Stimulated activated naive B cell treated with anti-CD40 and anti-IgM and Interleukin-4, amounts not matched to agents 10 μg/mL and 1 μg/mL and 100 μg/mL, for 72 hours (primary cell): ENCODE results near the gene DPH2.

Source experiments
- ATAC-seq, 2 donors: fragments of 150-1000 bp; cut with Tn5 transposase; replicated peaks; 2 replicates each; pipeline ENCODE4 v1.10.0; 2021; ENCODE audit warnings: moderate library complexity in 1 of 2
- DNase-seq: peaks from one replicate; pipeline ENCODE4 v3.0.0; 2021
- H3K27ac Mint-ChIP-seq: one replicate; pipeline ENCODE4 v1.8.0; 2022; ENCODE audit warnings: mild to moderate bottlenecking, mixed read lengths
- H3K27me3 Mint-ChIP-seq, 2 donors: one replicate each; pipeline ENCODE4 v1.8.0; 2022; ENCODE audit warnings: mixed read lengths in 2 of 2
- H3K36me3 Mint-ChIP-seq, 2 donors: one replicate each; pipeline ENCODE4 v1.8.0; 2022; ENCODE audit warnings: mixed read lengths in 2 of 2, mild to moderate bottlenecking in 1 of 2
- H3K4me1 Mint-ChIP-seq, 2 donors: one replicate each; pipeline ENCODE4 v1.8.0; 2022; ENCODE audit warnings: mixed read lengths in 2 of 2, mild to moderate bottlenecking in 1 of 2
- H3K4me3 Mint-ChIP-seq, 2 donors: one replicate each; pipeline ENCODE4 v1.8.0; 2022; ENCODE audit warnings: mild to moderate bottlenecking in 2 of 2, mixed read lengths in 2 of 2, moderate library complexity in 1 of 2
- H3K9me3 Mint-ChIP-seq, 2 donors: one replicate each; pipeline ENCODE4 v1.8.0; 2022; ENCODE audit warnings: mixed read lengths in 2 of 2, mild to moderate bottlenecking in 1 of 2

DPH2 gene

GRCh38 chr1:43979261-43979527, 9.4 kb downstream of the DPH2 start:
- Mint-ChIP-seq H3K27ac (no peak overlapping the region), H3K9me3 (no peaks in the 10 kb centered on the region), H3K4me3 (no peak overlapping the region), H3K4me1 (peaks cover 45 to 57% of the 10 kb centered on the region in 2 donors), H3K36me3 (peaks cover 49 to 53% of the 10 kb centered on the region in 2 donors), H3K27me3 (no peaks in the 10 kb centered on the region)
- ATAC-seq (no peak), DNase-seq (no peak)

- H3K27ac Mint-ChIP-seq: peak overlapping the region; percentile 85
Observed at GRCh38 chr1:43979528-43980254, 9.9 kb downstream of the DPH2 start.

GRCh38 chr1:43980255-43981134, 10.7 kb downstream of the DPH2 start:
- ATAC-seq (no peak), DNase-seq (no peak)
- H3K4me1 Mint-ChIP-seq: peaks cover 42 to 54% of the 10 kb centered on the region in 2 donors
- H3K4me3 Mint-ChIP-seq: peak overlapping the region; percentile 84 to 87
- H3K36me3 Mint-ChIP-seq: peaks cover 49 to 59% of the 10 kb centered on the region in 2 donors
- H3K27me3 Mint-ChIP-seq: no peaks in the 10 kb centered on the region
- H3K9me3 Mint-ChIP-seq: no peaks in the 10 kb centered on the region
- H3K27ac Mint-ChIP-seq: no peak overlapping the region

More at GRCh38 chr1:43979528-43980254, 9.9 kb downstream of the DPH2 start:
- Mint-ChIP-seq H3K36me3 (peaks cover 48 to 57% of the 10 kb centered on the region in 2 donors), H3K4me3 (peak overlapping the region; percentile 84 to 87), H3K4me1 (peaks cover 42 to 54% of the 10 kb centered on the region in 2 donors), H3K9me3 (no peaks in the 10 kb centered on the region), H3K27me3 (no peaks in the 10 kb centered on the region)
- DNase-seq: no peak
- ATAC-seq: peak; percentile 25

- Mint-ChIP-seq H3K27me3 (no peaks in the 10 kb centered on the region), H3K36me3 (peaks cover 51 to 61% of the 10 kb centered on the region in 2 donors), H3K9me3 (no peaks in the 10 kb centered on the region), H3K4me1 (peaks cover 39 to 48% of the 10 kb centered on the region in 2 donors), H3K4me3 (peak overlapping the region in 1 of 2 donors; percentile 84), H3K27ac (no peak overlapping the region)
- ATAC-seq: no peak
- no peak for DNase-seq
Observed at GRCh38 chr1:43981135-43981491, 11.3 kb downstream of the DPH2 start.

GRCh38 chr1:43981636-43982035, 11.8 kb downstream of the DPH2 start:
- no peak for ATAC-seq
- H3K4me3 Mint-ChIP-seq: no peak overlapping the region
- H3K4me1 Mint-ChIP-seq: peaks cover 35 to 42% of the 10 kb centered on the region in 2 donors
- DNase-seq: no peak
- no peaks in the 10 kb centered on the region for H3K9me3 Mint-ChIP-seq
- no peaks in the 10 kb centered on the region for H3K27me3 Mint-ChIP-seq
- peaks cover 46 to 59% of the 10 kb centered on the region in 2 donors for H3K36me3 Mint-ChIP-seq
- H3K27ac Mint-ChIP-seq: no peak overlapping the region

- no peak for ATAC-seq
- Mint-ChIP-seq H3K4me1 (peaks cover 29 to 36% of the 10 kb centered on the region in 2 donors), H3K27me3 (no peaks in the 10 kb centered on the region), H3K4me3 (no peak overlapping the region), H3K27ac (no peak overlapping the region), H3K9me3 (no peaks in the 10 kb centered on the region), H3K36me3 (peaks cover 40 to 55% of the 10 kb centered on the region in 2 donors)
- no peak for DNase-seq
Observed at GRCh38 chr1:43982241-43982640, 12.4 kb downstream of the DPH2 start.

GRCh38 chr1:43982808-43983207, 13.0 kb downstream of the DPH2 start:
- no peaks in the 10 kb centered on the region for H3K27me3 Mint-ChIP-seq
- no peak overlapping the region for H3K4me3 Mint-ChIP-seq
- ATAC-seq: no peak
- peaks cover 34 to 49% of the 10 kb centered on the region in 2 donors for H3K36me3 Mint-ChIP-seq
- peaks cover 24 to 31% of the 10 kb centered on the region in 2 donors for H3K4me1 Mint-ChIP-seq
- H3K9me3 Mint-ChIP-seq: no peaks in the 10 kb centered on the region
- H3K27ac Mint-ChIP-seq: no peak overlapping the region
- no peak for DNase-seq

GRCh38 chr1:43983253-43983899, 13.6 kb downstream of the DPH2 start:
- Mint-ChIP-seq H3K4me1 (peaks cover 19 to 25% of the 10 kb centered on the region in 2 donors), H3K27me3 (no peaks in the 10 kb centered on the region), H3K4me3 (no peak overlapping the region), H3K9me3 (no peaks in the 10 kb centered on the region), H3K36me3 (peaks cover 30 to 44% of the 10 kb centered on the region in 2 donors), H3K27ac (no peak overlapping the region)
- no peak for DNase-seq
- no peak for ATAC-seq

GRCh38 chr1:43984855-43985254, 15.0 kb downstream of the DPH2 start:
- no peak overlapping the region for H3K27ac Mint-ChIP-seq
- H3K9me3 Mint-ChIP-seq: no peaks in the 10 kb centered on the region
- DNase-seq: no peak
- H3K27me3 Mint-ChIP-seq: no peaks in the 10 kb centered on the region
- peaks cover 27 to 39% of the 10 kb centered on the region in 2 donors for H3K36me3 Mint-ChIP-seq
- peaks cover 13 to 18% of the 10 kb centered on the region in 2 donors for H3K4me1 Mint-ChIP-seq
- no peak for ATAC-seq
- no peak overlapping the region for H3K4me3 Mint-ChIP-seq

GRCh38 chr1:43985984-43986595, 16.3 kb downstream of the DPH2 start:
- H3K9me3 Mint-ChIP-seq: no peaks in the 10 kb centered on the region
- H3K4me1 Mint-ChIP-seq: peaks cover 6 to 10% of the 10 kb centered on the region in 2 donors
- peaks cover 24 to 32% of the 10 kb centered on the region in 2 donors for H3K36me3 Mint-ChIP-seq
- H3K27ac Mint-ChIP-seq: no peak overlapping the region
- no peak overlapping the region for H3K4me3 Mint-ChIP-seq
- DNase-seq (no peak), ATAC-seq (no peak)
- H3K27me3 Mint-ChIP-seq: no peaks in the 10 kb centered on the region

GRCh38 chr1:43986712-43987111, 16.9 kb downstream of the DPH2 start:
- ATAC-seq: no peak
- Mint-ChIP-seq H3K27ac (no peak overlapping the region), H3K27me3 (no peaks in the 10 kb centered on the region), H3K4me1 (peaks cover 7 to 16% of the 10 kb centered on the region in 2 donors), H3K9me3 (no peaks in the 10 kb centered on the region), H3K36me3 (peaks cover 22 to 32% of the 10 kb centered on the region in 2 donors), H3K4me3 (no peak overlapping the region)
- no peak for DNase-seq

- Mint-ChIP-seq H3K4me1 (peaks cover 11 to 23% of the 10 kb centered on the region in 2 donors), H3K27me3 (no peaks in the 10 kb centered on the region), H3K36me3 (peaks cover 18 to 32% of the 10 kb centered on the region in 2 donors), H3K27ac (no peak overlapping the region), H3K4me3 (no peak overlapping the region), H3K9me3 (no peaks in the 10 kb centered on the region)
- DNase-seq (no peak), ATAC-seq (no peak)
Observed at GRCh38 chr1:43987159-43987902, 17.5 kb downstream of the DPH2 start.

GRCh38 chr1:43990271-43991199, 20.7 kb downstream of the DPH2 start:
- H3K27ac Mint-ChIP-seq: peak overlapping the region; percentile 93
- no peaks in the 10 kb centered on the region for H3K27me3 Mint-ChIP-seq
- DNase-seq (no peak), ATAC-seq (peak in 1 of 2 donors; percentile 3)
- peak overlapping the region; percentile 96 to 97 for H3K4me3 Mint-ChIP-seq
- no peaks in the 10 kb centered on the region for H3K9me3 Mint-ChIP-seq
- peaks cover 2 to 10% of the 10 kb centered on the region in 2 donors for H3K36me3 Mint-ChIP-seq
- peaks cover 21 to 34% of the 10 kb centered on the region in 2 donors for H3K4me1 Mint-ChIP-seq
